ENCODE data around the gene DTX3.

The DTX3 gene

GRCh38 chr12:57620936-57621496 lies 16.4 kb downstream of the DTX3 start:
- DNase-seq: no peak

GRCh38 chr12:57621497-57622292 lies 17.1 kb downstream of the DTX3 start:
- no peak for DNase-seq

DNA sequence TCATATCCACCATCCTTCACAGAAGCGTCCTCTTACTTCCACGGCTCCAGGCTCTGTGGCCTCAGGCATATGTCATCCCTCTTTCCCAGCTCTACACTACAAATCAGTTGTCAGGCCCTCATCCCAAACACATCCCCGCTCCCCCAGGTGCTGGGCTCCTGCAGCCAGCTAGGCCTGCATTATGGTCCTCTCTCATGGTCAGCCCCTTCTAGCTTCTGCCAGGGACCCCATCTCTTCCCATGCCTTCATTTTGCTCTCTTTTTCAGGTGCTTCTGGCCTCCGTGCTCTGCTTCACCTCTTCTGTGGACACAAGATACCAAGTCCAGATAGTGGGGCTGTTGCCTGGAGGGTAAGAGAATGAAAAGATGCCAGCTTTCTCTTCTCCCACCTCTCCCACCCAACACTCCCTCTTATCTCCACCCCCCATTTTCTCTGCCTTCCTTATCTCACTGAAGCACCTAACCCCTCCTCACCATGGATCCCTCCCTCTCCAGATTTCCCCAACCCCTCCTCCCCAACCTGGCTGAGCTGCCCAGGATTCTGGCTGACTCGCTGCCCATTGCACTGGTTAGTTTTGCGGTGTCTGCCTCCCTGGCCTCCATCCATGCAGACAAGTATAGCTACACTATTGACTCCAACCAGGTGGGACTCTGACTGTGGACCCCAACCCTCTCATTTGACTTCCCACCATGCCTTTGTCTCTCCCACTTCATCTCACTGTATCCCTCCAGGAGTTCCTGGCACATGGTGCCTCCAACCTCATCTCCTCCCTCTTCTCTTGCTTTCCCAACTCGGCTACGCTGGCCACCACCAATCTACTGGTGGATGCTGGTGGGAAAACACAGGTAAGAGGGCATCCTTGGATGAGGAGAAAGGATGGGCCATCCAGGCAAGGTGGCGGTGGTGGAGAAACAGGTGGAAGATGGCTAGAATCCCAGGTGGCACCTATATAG lies 17.9 kb downstream of the DTX3 start:
- DNase-seq: no peak

DNA sequence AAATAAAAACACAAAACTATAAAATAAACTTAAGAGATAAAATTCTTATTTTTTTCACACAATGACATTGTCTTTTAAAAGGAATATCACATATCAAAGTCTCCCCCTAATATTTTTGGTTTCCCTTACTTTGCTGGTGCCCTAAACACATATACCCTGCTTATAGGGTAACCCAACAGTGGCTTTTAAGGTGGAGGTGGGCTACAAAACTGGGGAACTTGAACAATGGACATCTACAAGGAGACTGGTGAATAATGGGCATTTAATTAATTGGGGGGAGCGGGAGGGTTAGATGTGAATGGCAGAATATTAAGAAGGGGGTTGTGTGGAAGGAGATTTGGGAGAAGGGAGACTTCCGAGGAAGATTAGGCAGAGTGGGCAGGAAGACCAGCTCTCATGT lies 18.8 kb downstream of the DTX3 start:
- DNase-seq: no peak

GRCh38 chr12:57623811-57624390 lies 19.3 kb downstream of the DTX3 start:
- no peak for DNase-seq

DNA sequence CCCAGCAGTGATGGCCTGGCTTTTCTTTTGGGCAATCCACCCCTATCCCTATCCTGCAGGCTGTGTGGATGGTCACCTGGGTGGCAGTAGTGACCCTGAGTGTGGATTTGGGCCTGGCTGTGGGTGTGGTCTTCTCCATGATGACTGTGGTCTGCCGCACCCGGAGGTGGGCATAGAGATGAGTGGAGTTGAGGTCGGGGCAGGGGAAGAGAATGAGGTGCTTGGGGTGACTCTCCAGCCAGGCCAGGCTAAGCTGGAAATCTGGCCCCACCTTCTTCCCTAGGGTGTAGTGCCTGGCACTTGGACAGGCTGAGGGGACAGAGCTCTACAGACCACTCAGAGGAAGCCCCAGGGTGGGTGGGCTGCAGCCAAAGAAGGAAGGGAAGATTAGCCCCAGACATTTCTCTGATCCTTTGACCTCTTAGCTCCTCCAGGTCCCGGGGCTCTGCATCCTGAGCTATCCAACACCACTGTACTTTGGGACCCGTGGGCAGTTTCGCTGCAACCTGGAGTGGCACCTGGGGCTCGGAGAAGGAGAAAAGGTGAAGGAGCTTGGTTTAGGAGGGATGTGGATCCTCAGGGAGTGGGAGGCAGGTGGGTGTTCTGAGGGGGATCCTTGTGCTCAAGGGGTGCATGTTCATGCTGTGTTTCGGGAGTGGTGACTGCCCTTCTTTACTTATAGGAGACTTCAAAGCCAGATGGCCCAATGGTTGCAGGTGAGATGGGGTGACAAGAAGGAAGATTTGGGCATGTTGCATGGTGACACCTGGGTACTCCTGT lies 20.0 kb downstream of the DTX3 start:
- DNase-seq: no peak

GRCh38 chr12:57625261-57626032 lies 20.8 kb downstream of the DTX3 start:
- DNase-seq: no peak

- DNase-seq: no peak
Observed at GRCh38 chr12:57626111-57626920, 21.7 kb downstream of the DTX3 start.

- no peak for DNase-seq
Observed at GRCh38 chr12:57626921-57627445, 22.4 kb downstream of the DTX3 start.

GRCh38 chr12:57627501-57628279 lies 23.1 kb downstream of the DTX3 start:
- DNase-seq: no peak

- no peak for DNase-seq
Observed at GRCh38 chr12:57628280-57629191, 23.9 kb downstream of the DTX3 start.

GRCh38 chr12:57629897-57630471 lies 25.4 kb downstream of the DTX3 start:
- no peak for DNase-seq

GRCh38 chr12:57630891-57631433 lies 26.3 kb downstream of the DTX3 start:
- no peak for DNase-seq

GRCh38 chr12:57631566-57632072 lies 27.0 kb downstream of the DTX3 start:
- no peak for DNase-seq

GRCh38 chr12:57632073-57632957 lies 27.7 kb downstream of the DTX3 start:
- DNase-seq: no peak
